ENCODE data around the gene NCKAP5. TPM values are rescaled to one million over a fixed set of nuclear protein-coding genes. Genes with fewer than 3 reads are reported as not detected.

NCKAP5 gene
- total and polyA plus RNA-seq, 9 donors = 0.80 to 2.7 (median 2.2) TPM

DNA sequence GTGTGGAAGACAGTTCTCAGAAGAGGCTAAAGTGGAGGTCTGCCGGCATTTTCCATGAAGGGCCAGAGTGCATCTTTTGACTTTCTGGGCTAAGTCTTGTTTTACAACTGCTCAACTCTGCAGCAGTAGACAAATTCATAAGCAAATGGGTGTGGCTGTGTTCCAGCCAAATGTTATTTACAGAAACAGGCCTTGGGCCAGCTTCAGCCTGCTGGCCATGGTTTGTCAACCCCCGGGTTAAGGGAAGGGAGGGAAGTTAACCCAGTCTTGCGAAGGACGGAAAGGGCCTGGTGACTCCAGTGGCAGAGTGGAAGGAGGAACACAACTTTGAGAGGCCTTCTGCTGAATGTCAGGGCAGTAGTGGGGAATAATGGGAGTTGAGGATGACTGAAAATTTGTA is 34.3 kb upstream of the NCKAP5 start:
- no peak overlapping the region for H3K4me3 ChIP-seq
- no peaks in the 10 kb centered on the region for H3K4me1 ChIP-seq (ENCODE audit: insufficient read depth)
- no peaks in the 10 kb centered on the region for H3K36me3 ChIP-seq
- WGBS, 3 donors = 30 to 40% (median 36%) methylated on average over 4 of the region's 4 CpGs
- TF ChIP-seq POLR2A (IDR thresholded peaks at IDR 0.05) (no peak), EP300 (IDR thresholded peaks at IDR 0.05) (no peak), CTCF (IDR thresholded peaks at IDR 0.05) (no peak)
- no peak overlapping the region for H3K27ac ChIP-seq
- DNase-seq = no peak
- no peaks in the 10 kb centered on the region for H3K9me3 ChIP-seq
- no peaks in the 10 kb centered on the region for H3K27me3 ChIP-seq
- intact Hi-C loops (cut with DNase I) = no loop called here

DNA sequence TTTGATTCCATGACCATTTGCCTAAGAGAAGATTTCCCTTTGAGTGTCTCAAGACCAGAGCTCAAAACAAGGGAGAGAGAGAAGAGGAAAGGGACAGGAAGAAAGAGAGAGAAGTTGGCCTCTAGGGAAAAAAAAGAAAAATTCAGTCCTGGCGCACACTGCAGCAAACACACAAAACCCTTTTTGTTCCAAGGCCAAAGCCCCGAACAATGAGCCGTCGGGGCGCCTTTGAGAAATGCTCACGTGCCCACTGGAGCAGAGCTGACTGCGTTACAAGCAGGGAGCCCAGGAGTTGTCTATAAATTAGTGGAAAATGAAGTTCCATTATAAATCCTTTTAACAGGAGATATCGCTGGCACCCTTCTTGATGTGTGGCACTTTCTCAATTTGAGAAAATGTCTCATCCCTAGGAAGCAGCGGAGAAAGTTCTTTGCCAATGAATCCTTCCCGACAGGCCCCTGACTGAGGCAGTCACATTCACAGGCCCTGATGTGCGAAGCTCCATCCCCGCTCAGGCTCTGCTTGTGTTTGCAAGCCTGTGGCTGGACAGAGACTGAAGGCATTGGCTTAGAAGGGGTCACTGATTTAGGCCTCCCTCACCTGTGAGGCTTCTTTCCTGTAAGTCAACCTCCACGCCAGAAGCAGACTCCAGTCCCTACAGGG is 32.1 kb upstream of the NCKAP5 start:
- Histone ChIP-seq H3K9me3 (no peaks in the 10 kb centered on the region), H3K4me3 (no peak overlapping the region), H3K36me3 (no peaks in the 10 kb centered on the region), H3K4me1 (ENCODE audit: insufficient read depth) (no peaks in the 10 kb centered on the region), H3K27ac (no peak overlapping the region), H3K27me3 (no peaks in the 10 kb centered on the region)
- intact Hi-C loops (cut with DNase I) = no loop called here
- no peak for DNase-seq
- 87 to 88% (median 88%) methylated on average over 13 of the region's 13 CpGs for WGBS, 3 donors
- no peak for TF ChIP-seq EP300 (IDR thresholded peaks at IDR 0.05)
- no peak for TF ChIP-seq POLR2A (IDR thresholded peaks at IDR 0.05)
- no peak for TF ChIP-seq CTCF (IDR thresholded peaks at IDR 0.05)

- 85 to 92% (median 87%) methylated on average over 10 of the region's 10 CpGs for WGBS, 3 donors
- no peak for TF ChIP-seq EP300 (IDR thresholded peaks at IDR 0.05)
- no peak for TF ChIP-seq CTCF (IDR thresholded peaks at IDR 0.05)
- no peak for TF ChIP-seq POLR2A (IDR thresholded peaks at IDR 0.05)
- no peaks in the 10 kb centered on the region for H3K36me3 ChIP-seq
- H3K9me3 ChIP-seq = no peaks in the 10 kb centered on the region
- H3K27me3 ChIP-seq = no peaks in the 10 kb centered on the region
- no peaks in the 10 kb centered on the region for H3K4me1 ChIP-seq (ENCODE audit: insufficient read depth)
- H3K4me3 ChIP-seq = no peak overlapping the region
- intact Hi-C loops (cut with DNase I) = no loop called here
- H3K27ac ChIP-seq = no peak overlapping the region
- DNase-seq = no peak
These were observed 31.5 kb upstream of the NCKAP5 start for GRCh38 chr2:133599811-133600210.

DNA sequence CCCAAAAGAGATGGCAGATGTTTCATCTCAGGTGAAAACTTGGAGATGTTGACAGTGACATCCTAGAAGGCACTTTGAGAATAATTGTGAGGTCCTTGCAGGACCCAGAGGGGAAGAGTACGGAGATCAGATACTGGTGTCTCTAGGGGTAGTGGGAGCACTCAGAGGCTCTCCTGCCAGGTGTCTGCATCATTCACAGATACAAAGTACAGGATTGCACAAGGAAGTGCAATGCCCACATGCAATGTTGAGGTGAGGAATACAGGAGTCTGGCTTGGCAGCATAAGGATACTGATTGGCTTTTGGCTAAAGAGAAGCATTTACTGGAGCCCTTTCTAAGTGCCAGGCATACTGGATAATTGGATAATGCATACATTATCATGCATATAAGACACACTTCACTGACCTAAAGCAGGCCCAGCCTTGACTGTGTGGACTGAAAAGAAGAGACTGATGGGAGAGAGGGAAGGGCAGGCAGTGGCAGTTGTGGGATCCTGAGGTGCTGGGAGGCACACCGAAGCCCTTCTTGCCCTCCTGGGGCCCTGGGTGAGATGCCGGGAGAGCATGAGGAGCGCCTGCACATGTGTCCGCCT is 31.0 kb upstream of the NCKAP5 start:
- H3K9me3 ChIP-seq = no peaks in the 10 kb centered on the region
- no peak overlapping the region for H3K27ac ChIP-seq
- H3K27me3 ChIP-seq = no peaks in the 10 kb centered on the region
- H3K4me3 ChIP-seq = no peak overlapping the region
- TF ChIP-seq CTCF (IDR thresholded peaks at IDR 0.05) (no peak), POLR2A (IDR thresholded peaks at IDR 0.05) (no peak), EP300 (IDR thresholded peaks at IDR 0.05) (no peak)
- DNase-seq = no peak
- H3K4me1 ChIP-seq (ENCODE audit: insufficient read depth) = no peaks in the 10 kb centered on the region
- no peaks in the 10 kb centered on the region for H3K36me3 ChIP-seq
- WGBS, 3 donors = 88 to 96% (median 90%) methylated on average over 5 of the region's 5 CpGs
- intact Hi-C loops (cut with DNase I) = no loop called here

Measured in ovary (tissue), 9 donors.